Measurements from ENCODE around the gene G2E3. TPM values are rescaled to one million over a fixed set of nuclear protein-coding genes. Genes with fewer than 3 reads are reported as not detected.

G2E3 gene
- total RNA-seq, 1 donor from 2014 or later: 135 TPM

GRCh38 chr14:30551460-30551859 is 7.5 kb upstream of the G2E3 start:
- H3K9ac ChIP-seq: no peak overlapping the region
- Mint-ChIP-seq H3K9me3 (peaks cover 4% of the 10 kb centered on the region), H3K27ac (no peak overlapping the region), H3K4me1 (peaks cover 2% of the 10 kb centered on the region), H3K4me3 (no peak overlapping the region), H3K36me3 (no peaks in the 10 kb centered on the region), H3K27me3 (ENCODE audit: insufficient read depth, low read depth) (no peaks in the 10 kb centered on the region)
- H3K4me1 ChIP-seq: no peaks in the 10 kb centered on the region
- H3K36me3 ChIP-seq: no peaks in the 10 kb centered on the region
- H2AFZ ChIP-seq (replicated peaks): no peak overlapping the region
- no peaks in the 10 kb centered on the region for H4K20me1 ChIP-seq (ENCODE audit: low read depth)
- H3K79me2 ChIP-seq (ENCODE audit: low read depth): no peaks in the 10 kb centered on the region
- no peak for DNase-seq (ENCODE audit: low spot score)
- no peaks in the 10 kb centered on the region for H3K27me3 ChIP-seq
- no peaks in the 10 kb centered on the region for H3F3A ChIP-seq (ENCODE audit: low read depth)
- H3K27ac ChIP-seq: no peak overlapping the region
- no peak for TF ChIP-seq EZH2 (IDR thresholded peaks at IDR 0.05)
- no peak for TF ChIP-seq CTCF (IDR thresholded peaks at IDR 0.05)
- no peak for TF ChIP-seq EZH2phosphoT487 (IDR thresholded peaks at IDR 0.05)
- H3K4me2 ChIP-seq: no peak overlapping the region
- no peak overlapping the region for H3K4me3 ChIP-seq
- H3K9me3 ChIP-seq (ENCODE audit: low read depth): no peaks in the 10 kb centered on the region

- Mint-ChIP-seq H3K9me3 (no peaks in the 10 kb centered on the region), H3K36me3 (no peaks in the 10 kb centered on the region), H3K4me1 (peaks cover 6% of the 10 kb centered on the region), H3K27ac (no peak overlapping the region), H3K27me3 (ENCODE audit: insufficient read depth, low read depth) (no peaks in the 10 kb centered on the region), H3K4me3 (no peak overlapping the region)
- Histone ChIP-seq H4K20me1 (ENCODE audit: low read depth) (no peaks in the 10 kb centered on the region), H3K9me3 (ENCODE audit: low read depth) (no peaks in the 10 kb centered on the region), H3K79me2 (ENCODE audit: low read depth) (no peaks in the 10 kb centered on the region), H3K9ac (no peak overlapping the region), H3K27me3 (no peaks in the 10 kb centered on the region), H3K4me3 (no peak overlapping the region), H2AFZ (replicated peaks) (no peak overlapping the region), H3K27ac (no peak overlapping the region), H3K4me2 (no peak overlapping the region), H3K4me1 (no peaks in the 10 kb centered on the region), H3F3A (ENCODE audit: low read depth) (peaks cover 4% of the 10 kb centered on the region), H3K36me3 (no peaks in the 10 kb centered on the region)
- DNase-seq (ENCODE audit: low spot score): no peak
- TF ChIP-seq CTCF (IDR thresholded peaks at IDR 0.05): no peak
- no peak for TF ChIP-seq EZH2phosphoT487 (IDR thresholded peaks at IDR 0.05)
- no peak for TF ChIP-seq EZH2 (IDR thresholded peaks at IDR 0.05)
Observed at GRCh38 chr14:30553311-30553989, 5.5 kb upstream of the G2E3 start.

- Mint-ChIP-seq H3K4me1 (peaks cover 19% of the 10 kb centered on the region), H3K27ac (no peak overlapping the region), H3K27me3 (ENCODE audit: insufficient read depth, low read depth) (peaks cover 2% of the 10 kb centered on the region), H3K9me3 (peaks cover 9% of the 10 kb centered on the region), H3K4me3 (peak overlapping the region; percentile 100), H3K36me3 (peaks cover 19% of the 10 kb centered on the region)
- no peak overlapping the region for H3K9ac ChIP-seq
- peak overlapping the region; percentile 90 for H2AFZ ChIP-seq (replicated peaks)
- TF ChIP-seq EZH2phosphoT487 (IDR thresholded peaks at IDR 0.05): no peak
- no peak for TF ChIP-seq EZH2 (IDR thresholded peaks at IDR 0.05)
- no peak for TF ChIP-seq CTCF (IDR thresholded peaks at IDR 0.05)
- peak overlapping the region; percentile 98 for H3K4me3 ChIP-seq
- peaks cover 34% of the 10 kb centered on the region for H4K20me1 ChIP-seq (ENCODE audit: low read depth)
- no peak overlapping the region for H3K27ac ChIP-seq
- H3K36me3 ChIP-seq: no peaks in the 10 kb centered on the region
- H3K27me3 ChIP-seq: no peaks in the 10 kb centered on the region
- no peak for DNase-seq (ENCODE audit: low spot score)
- H3F3A ChIP-seq (ENCODE audit: low read depth): peaks cover 17% of the 10 kb centered on the region
- H3K4me2 ChIP-seq: peak overlapping the region; percentile 94
- H3K4me1 ChIP-seq: peaks cover 15% of the 10 kb centered on the region
- H3K9me3 ChIP-seq (ENCODE audit: low read depth): no peaks in the 10 kb centered on the region
- peaks cover 44% of the 10 kb centered on the region for H3K79me2 ChIP-seq (ENCODE audit: low read depth)
Observed at GRCh38 chr14:30558362-30558674, 640 bp upstream of the G2E3 start.

Data from neural progenitor cell (in vitro differentiated cells).